ENCODE measurements around the gene PIK3C2A.

Gene PIK3C2A

DNA sequence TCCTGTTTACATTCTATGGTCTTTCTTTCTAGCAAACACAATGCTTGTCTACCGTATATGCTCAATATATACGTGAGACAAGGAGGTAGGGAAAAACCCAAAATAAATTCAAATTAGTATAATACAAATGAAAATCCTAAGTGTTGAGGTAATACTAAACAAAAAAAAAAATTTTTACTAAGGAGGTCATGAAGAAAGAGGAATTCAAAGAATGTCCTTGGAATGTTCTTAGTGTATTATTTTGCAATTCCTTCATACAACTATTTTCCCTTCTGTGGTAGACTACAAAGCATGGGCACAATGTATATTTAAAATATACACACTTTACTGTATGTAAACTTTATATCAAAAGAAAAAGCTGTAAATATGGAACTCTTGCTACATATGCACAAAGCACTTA is 36.4 kb downstream of the PIK3C2A start:
- Histone ChIP-seq H3K4me2 (ENCODE audit: low read depth, low read length, poor library complexity, severe bottlenecking) (no peak overlapping the region), H3K36me3 (ENCODE audit: low read length) (peaks cover 12% of the 10 kb centered on the region; the same call in 1 of the 2 replicates), H3K9me3 (ENCODE audit: insufficient read depth, low read length) (no peaks in the 10 kb centered on the region), H2AFZ (ENCODE audit: low read depth, low read length, severe bottlenecking) (no peak overlapping the region), H3K27me3 (ENCODE audit: low read length) (no peaks in the 10 kb centered on the region), H4K20me1 (ENCODE audit: low read depth, low read length) (no peaks in the 10 kb centered on the region), H3F3A (ENCODE audit: insufficient read depth) (0 out of 2 replicates have a peak, but pooled peaks cover 7% of the 10 kb centered on the region), H3K9ac (ENCODE audit: low read length) (no peak overlapping the region), H3K79me2 (ENCODE audit: insufficient read depth, low read length) (peaks cover 82% of the 10 kb centered on the region), H3K27ac (ENCODE audit: low read depth, low read length) (no peak overlapping the region), H3K4me3 (ENCODE audit: insufficient read depth, low read length, poor library complexity, severe bottlenecking) (no peak overlapping the region), H3K9me2 (replicated peaks; ENCODE audit: insufficient read depth, low read length) (no peaks in the 10 kb centered on the region)
- TF ChIP-seq EZH2phosphoT487 (conservative IDR thresholded peaks at IDR 0.05; ENCODE audit: low read length), result no peak

DNA sequence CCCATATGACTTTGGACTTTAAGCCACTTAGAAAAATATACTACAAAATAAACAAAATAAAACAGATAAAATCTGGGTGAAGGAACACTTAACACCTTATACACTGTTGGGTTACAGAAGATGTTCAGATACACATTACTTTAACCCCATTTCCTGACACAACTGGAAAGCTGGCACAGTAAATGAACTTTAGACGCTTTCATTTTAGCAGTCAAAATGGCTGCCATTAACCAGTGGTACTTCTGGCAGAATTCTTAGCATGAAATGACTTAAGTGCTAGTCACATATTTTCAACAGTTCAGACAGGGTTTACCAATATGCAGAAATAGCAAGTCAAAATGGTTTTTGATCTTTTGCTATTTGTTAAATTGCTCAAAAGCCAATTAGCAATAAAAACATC is 37.9 kb downstream of the PIK3C2A start:
- Histone ChIP-seq H3K27ac (ENCODE audit: low read depth, low read length) (no peak overlapping the region), H3K4me2 (ENCODE audit: low read depth, low read length, poor library complexity, severe bottlenecking) (no peak overlapping the region), H3K9me3 (ENCODE audit: insufficient read depth, low read length) (no peaks in the 10 kb centered on the region)

DNA sequence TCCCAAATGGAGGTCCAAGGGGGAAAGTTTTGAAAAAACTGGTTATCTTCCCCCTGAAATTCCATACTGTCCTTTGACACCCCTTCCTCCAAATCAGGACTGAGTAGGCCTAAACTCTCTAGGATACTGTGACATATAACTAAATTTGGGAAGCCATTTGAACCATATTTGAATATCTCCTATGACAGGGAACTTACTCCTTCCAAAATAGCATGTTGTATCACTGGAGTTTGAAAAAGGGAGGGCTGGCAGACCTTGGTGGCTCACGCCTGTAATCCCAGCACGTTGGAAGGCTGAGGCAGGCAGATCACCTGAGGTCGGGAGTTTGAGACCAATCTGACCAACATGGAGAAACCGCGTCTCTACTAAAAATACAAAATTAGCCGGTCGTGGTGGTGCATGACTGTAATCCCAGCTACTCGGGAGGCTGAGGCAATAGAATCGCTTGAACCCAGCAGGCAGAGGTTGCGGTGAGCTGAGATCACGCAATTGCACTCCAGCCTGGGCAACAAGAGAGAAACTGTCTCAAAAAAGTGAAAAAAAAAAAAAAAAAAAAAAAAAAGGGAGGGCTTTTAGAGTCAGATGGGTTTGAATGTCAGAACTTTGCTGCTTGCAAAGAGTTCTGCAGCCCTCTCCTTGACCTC is 42.4 kb downstream of the PIK3C2A start:
- H3K36me3 ChIP-seq (ENCODE audit: low read length), result peaks cover 20% of the 10 kb centered on the region; the same call in 1 of the 2 replicates
- no peaks in the 10 kb centered on the region for H3K9me2 ChIP-seq (replicated peaks; ENCODE audit: insufficient read depth, low read length)
- peaks cover 93% of the 10 kb centered on the region for H3K79me2 ChIP-seq (ENCODE audit: insufficient read depth, low read length)
- no peak overlapping the region for H3K4me3 ChIP-seq (ENCODE audit: insufficient read depth, low read length, poor library complexity, severe bottlenecking)
- no peaks in the 10 kb centered on the region for H3K9me3 ChIP-seq (ENCODE audit: insufficient read depth, low read length)
- H3K27ac ChIP-seq (ENCODE audit: low read depth, low read length), result no peak overlapping the region
- no peaks in the 10 kb centered on the region for H3K27me3 ChIP-seq (ENCODE audit: low read length)
- H3K9ac ChIP-seq (ENCODE audit: low read length), result no peak overlapping the region
- H3K4me2 ChIP-seq (ENCODE audit: low read depth, low read length, poor library complexity, severe bottlenecking), result no peak overlapping the region
- no peak overlapping the region for H2AFZ ChIP-seq (ENCODE audit: low read depth, low read length, severe bottlenecking)
- peaks cover 11% of the 10 kb centered on the region; the same call in 1 of the 2 replicates for H3F3A ChIP-seq (ENCODE audit: insufficient read depth)
- TF ChIP-seq CTCF (IDR thresholded peaks at IDR 0.05; ENCODE audit: insufficient read depth, low read length, poor library complexity, severe bottlenecking), result no peak
- no peak for TF ChIP-seq EZH2phosphoT487 (conservative IDR thresholded peaks at IDR 0.05; ENCODE audit: low read length)
- H4K20me1 ChIP-seq (ENCODE audit: low read depth, low read length), result peaks cover 7% of the 10 kb centered on the region; the same call in 1 of the 2 replicates

More for the DNA sequence above, 37.9 kb downstream of the PIK3C2A start:
- Histone ChIP-seq H3K36me3 (ENCODE audit: low read length) (peaks cover 12% of the 10 kb centered on the region; the same call in 1 of the 2 replicates), H3F3A (ENCODE audit: insufficient read depth) (0 out of 2 replicates have a peak, but pooled peaks cover 4% of the 10 kb centered on the region), H3K79me2 (ENCODE audit: insufficient read depth, low read length) (peaks cover 84% of the 10 kb centered on the region), H2AFZ (ENCODE audit: low read depth, low read length, severe bottlenecking) (no peak overlapping the region), H3K27me3 (ENCODE audit: low read length) (no peaks in the 10 kb centered on the region), H3K9me2 (replicated peaks; ENCODE audit: insufficient read depth, low read length) (no peaks in the 10 kb centered on the region), H3K4me3 (ENCODE audit: insufficient read depth, low read length, poor library complexity, severe bottlenecking) (no peak overlapping the region), H3K9ac (ENCODE audit: low read length) (no peak overlapping the region), H4K20me1 (ENCODE audit: low read depth, low read length) (no peaks in the 10 kb centered on the region)
- TF ChIP-seq CTCF (IDR thresholded peaks at IDR 0.05; ENCODE audit: insufficient read depth, low read length, poor library complexity, severe bottlenecking), result no peak
- no peak for TF ChIP-seq EZH2phosphoT487 (conservative IDR thresholded peaks at IDR 0.05; ENCODE audit: low read length)
